ENCODE results near the gene SPSB1.

DNA sequence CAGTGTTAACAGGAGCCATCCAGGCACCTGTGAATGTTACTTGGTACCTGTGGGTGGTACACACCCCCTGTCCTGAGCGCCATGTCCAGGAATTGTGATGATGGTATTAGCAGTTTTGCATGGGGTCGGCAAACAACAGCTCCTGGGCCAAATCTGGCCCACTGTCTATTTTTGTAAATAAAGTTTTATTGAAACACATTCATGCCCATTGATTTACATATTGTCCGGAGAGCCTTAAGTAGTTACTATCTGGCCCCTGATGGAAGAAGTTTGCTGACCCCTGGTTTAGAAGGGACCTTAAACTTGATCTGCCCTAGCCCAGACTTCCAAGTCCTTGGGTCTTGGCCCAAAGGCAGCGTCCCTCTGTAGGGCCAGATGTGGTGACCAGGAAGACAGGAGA, 58.3 kb downstream of the SPSB1 start:
- TF ChIP-seq, protein P1, sequence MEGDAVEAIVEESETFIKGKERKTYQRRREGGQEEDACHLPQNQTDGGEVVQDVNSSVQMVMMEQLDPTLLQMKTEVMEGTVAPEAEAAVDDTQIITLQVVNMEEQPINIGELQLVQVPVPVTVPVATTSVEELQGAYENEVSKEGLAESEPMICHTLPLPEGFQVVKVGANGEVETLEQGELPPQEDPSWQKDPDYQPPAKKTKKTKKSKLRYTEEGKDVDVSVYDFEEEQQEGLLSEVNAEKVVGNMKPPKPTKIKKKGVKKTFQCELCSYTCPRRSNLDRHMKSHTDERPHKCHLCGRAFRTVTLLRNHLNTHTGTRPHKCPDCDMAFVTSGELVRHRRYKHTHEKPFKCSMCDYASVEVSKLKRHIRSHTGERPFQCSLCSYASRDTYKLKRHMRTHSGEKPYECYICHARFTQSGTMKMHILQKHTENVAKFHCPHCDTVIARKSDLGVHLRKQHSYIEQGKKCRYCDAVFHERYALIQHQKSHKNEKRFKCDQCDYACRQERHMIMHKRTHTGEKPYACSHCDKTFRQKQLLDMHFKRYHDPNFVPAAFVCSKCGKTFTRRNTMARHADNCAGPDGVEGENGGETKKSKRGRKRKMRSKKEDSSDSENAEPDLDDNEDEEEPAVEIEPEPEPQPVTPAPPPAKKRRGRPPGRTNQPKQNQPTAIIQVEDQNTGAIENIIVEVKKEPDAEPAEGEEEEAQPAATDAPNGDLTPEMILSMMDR (IDR thresholded peaks at IDR 0.05; ENCODE audit: poor library complexity, severe bottlenecking), result no peak
- no peak for TF ChIP-seq POLR2AphosphoS5 (IDR thresholded peaks at IDR 0.05)
- no peak for TF ChIP-seq MXI1 (conservative IDR thresholded peaks at IDR 0.05; ENCODE audit: poor library complexity, severe bottlenecking)
- TF ChIP-seq TAF1 (IDR thresholded peaks at IDR 0.05; ENCODE audit: low read depth), result no peak

Data from neural cell (in vitro differentiated cells).